HL-60 (cell line): Measurements from ENCODE around the gene AKTIP.

Experiments
- CTCF ChIP-seq: IDR thresholded peaks from one replicate; pipeline ENCODE4 v1.5.1; 2011; ENCODE audit warnings: low read length, control low read depth, inconsistent platforms; ENCODE audit not compliant: insufficient read depth
- REST ChIP-seq: IDR thresholded peaks from 2 replicates; pipeline ENCODE4 v1.6.1; 2012; ENCODE audit warnings: low read depth; ENCODE audit not compliant: insufficient replicate concordance
- SPI1 ChIP-seq: IDR thresholded peaks from 2 replicates; pipeline ENCODE4 v1.6.1; 2012; ENCODE audit warnings: low read depth, mild to moderate bottlenecking, borderline replicate concordance

- TF ChIP-seq SPI1: no peak
- TF ChIP-seq CTCF: no peak
- no peak for TF ChIP-seq REST
Observed at GRCh38 chr16:53541326-53541725, 38.3 kb upstream of the AKTIP start.
